ENCODE results near the gene LAPTM5. TPM values are rescaled to one million over a fixed set of nuclear protein-coding genes. Genes with fewer than 3 reads are reported as not detected.
"Not testable (repeated sequence)": the region's sequence is repeated elsewhere in the genome, so short reads cannot be mapped to it uniquely, and the experiment has no call there.

Gene LAPTM5
- total RNA-seq, 1 experiment from 2014 or later, result 1.5 TPM

GRCh38 chr1:30688920-30689794, 68.4 kb downstream of the LAPTM5 start:
- Histone ChIP-seq H3K79me2 (ENCODE audit: insufficient read depth, low read length) (no peaks in the 10 kb centered on the region), H3K27me3 (ENCODE audit: insufficient read depth, low read length) (no peaks in the 10 kb centered on the region), H2AFZ (ENCODE audit: low read depth, low read length, poor library complexity, severe bottlenecking) (no peak overlapping the region), H4K20me1 (ENCODE audit: insufficient read depth) (no peaks in the 10 kb centered on the region), H3K4me1 (ENCODE audit: control insufficient read depth in 1 of 2, insufficient read depth in 2 of 2, low read length in 2 of 2) (peaks cover 10 to 24% of the 10 kb centered on the region in 2 experiments; a peak in 3 of 4 replicates), H3K27ac (ENCODE audit: low read depth, low read length) (no peak overlapping the region), H3K9me3 (ENCODE audit: control insufficient read depth in 1 of 2, insufficient read depth in 1 of 2, low read depth in 1 of 2, low read length in 2 of 2) (no peaks in the 10 kb centered on the region), H3K4me3 (replicated peaks in 1 of 2; ENCODE audit: low read depth in 1 of 2, low read length in 2 of 2) (no peak overlapping the region), H3K4me2 (ENCODE audit: low read length) (no peak overlapping the region), H3K9ac (ENCODE audit: low read length) (no peak overlapping the region), H3K9me2 (ENCODE audit: insufficient read depth) (no peaks in the 10 kb centered on the region), H3K36me3 (ENCODE audit: control insufficient read depth in 1 of 2, insufficient read depth in 2 of 2, low read length in 2 of 2) (no peaks in the 10 kb centered on the region)
- DNase-seq (ENCODE audit: low read depth, low spot score), result no peak
- BruUV-seq (replicated peaks), result no TSS peak
- ATAC-seq, result no peak
- ChIA-PET CTCF (no interaction called here), POLR2A (no interaction called here), RAD21 (ENCODE audit: low non-redundant PET in 1 of 2, low total read pairs in 2 of 2, uncharacterized antibody in 2 of 2, unreplicated experiment in 2 of 2) (no interaction called here)
- intact Hi-C loops (cut with micrococcal nuclease), result no loop called here
- TF ChIP-seq ZBTB33 (IDR thresholded peaks at IDR 0.05; ENCODE audit: extremely low read depth, insufficient replicate concordance, low read length) (no peak), SRF (IDR thresholded peaks at IDR 0.05; ENCODE audit: low read depth) (no peak), POLR2AphosphoS5 (IDR thresholded peaks at IDR 0.05; ENCODE audit: low read depth, low read length) (no peak), EGR1 (IDR thresholded peaks at IDR 0.05; ENCODE audit: low read depth) (no peak), POLR2A (IDR thresholded peaks at IDR 0.05; ENCODE audit: borderline replicate concordance, extremely low read depth, insufficient read depth, insufficient read length) (no peak), YY1 (IDR thresholded peaks at IDR 0.05; ENCODE audit: extremely low read depth, insufficient replicate concordance, low read depth, low read length) (no peak)

- H3K27ac ChIP-seq (ENCODE audit: low read depth, low read length); H3K9me3 ChIP-seq (ENCODE audit: control insufficient read depth in 1 of 2, insufficient read depth in 1 of 2, low read depth in 1 of 2, low read length in 2 of 2); DNase-seq (ENCODE audit: low read depth, low spot score); H3K9me2 ChIP-seq (ENCODE audit: insufficient read depth); H2AFZ ChIP-seq (ENCODE audit: low read depth, low read length, poor library complexity, severe bottlenecking); H3K4me2 ChIP-seq (ENCODE audit: low read length); H3K27me3 ChIP-seq (ENCODE audit: insufficient read depth, low read length); H3K4me3 ChIP-seq (replicated peaks in 1 of 2; ENCODE audit: low read depth in 1 of 2, low read length in 2 of 2); intact Hi-C loops (cut with micrococcal nuclease); H3K9ac ChIP-seq (ENCODE audit: low read length); H4K20me1 ChIP-seq (ENCODE audit: insufficient read depth); H3K79me2 ChIP-seq (ENCODE audit: insufficient read depth, low read length); POLR2A ChIA-PET; BruUV-seq (replicated peaks); CTCF ChIA-PET; RAD21 ChIA-PET (ENCODE audit: low non-redundant PET in 1 of 2, low total read pairs in 2 of 2, uncharacterized antibody in 2 of 2, unreplicated experiment in 2 of 2); ATAC-seq; H3K36me3 ChIP-seq (ENCODE audit: control insufficient read depth in 1 of 2, insufficient read depth in 2 of 2, low read length in 2 of 2): not testable (repeated sequence)
- peaks cover 10 to 24% of the 10 kb centered on the region in 2 experiments; a peak in 3 of 4 replicates for H3K4me1 ChIP-seq (ENCODE audit: control insufficient read depth in 1 of 2, insufficient read depth in 2 of 2, low read length in 2 of 2)
These were observed 69.1 kb downstream of the LAPTM5 start for GRCh38 chr1:30688516-30688915.

Measured in HCT116 (cell line).